ENCODE results near the gene SDK1.

DNA sequence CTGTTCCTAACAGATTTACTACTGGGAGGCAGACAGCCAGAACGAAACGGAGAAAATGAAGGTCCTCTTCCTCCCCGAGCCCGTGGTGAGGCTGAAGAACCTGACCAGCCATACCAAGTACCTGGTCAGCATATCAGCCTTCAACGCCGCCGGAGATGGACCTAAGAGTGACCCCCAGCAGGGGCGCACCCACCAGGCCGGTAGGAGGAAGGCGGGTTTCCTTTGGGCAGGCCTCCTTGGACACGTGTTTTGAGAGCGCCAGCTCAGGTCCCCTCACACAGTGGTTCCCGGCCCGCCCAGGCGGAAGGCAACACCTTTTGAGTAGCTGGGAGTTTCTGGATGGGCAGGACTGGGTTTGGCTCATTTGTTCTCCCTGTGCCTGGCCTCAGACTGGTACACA, 907.0 kb downstream of the SDK1 start:
- TF ChIP-seq EMX1 (CRISPR knock-in tag; IDR thresholded peaks at IDR 0.05), result no peak
- no peak for TF ChIP-seq CTCF (IDR thresholded peaks at IDR 0.05)
- no peak for TF ChIP-seq ARID4B (CRISPR knock-in tag; IDR thresholded peaks at IDR 0.05; ENCODE audit: borderline replicate concordance)
- TF ChIP-seq ZNF232 (CRISPR knock-in tag; IDR thresholded peaks at IDR 0.05), result no peak
- TF ChIP-seq ERG (CRISPR knock-in tag; IDR thresholded peaks at IDR 0.05), result no peak

Data from WTC11 (cell line).